Stimulated activated CD4-positive, alpha-beta T cell treated with anti-CD3 and anti-CD28 coated beads, Interleukin-1b, Interleukin-23, amount 100 ng/mL, for 48 hours (primary cell): ENCODE measurements around the gene MIF4GD.
A peak's percentile ranks its signal among the peaks of the same experiment; 100 is the strongest.
"Not testable (repeated sequence)": the region's sequence is repeated elsewhere in the genome, so short reads cannot be mapped to it uniquely, and the experiment has no call there.

Experiments used
- DNase-seq: peaks from one replicate; pipeline ENCODE4 v3.0.0-alpha.2; 2020

MIF4GD gene

GRCh38 chr17:75257228-75257627, 13.8 kb downstream of the MIF4GD start:
- not testable (repeated sequence) for DNase-seq

GRCh38 chr17:75255954-75256698, 14.9 kb downstream of the MIF4GD start:
- DNase-seq: not testable (repeated sequence)

GRCh38 chr17:75252039-75252816, 18.8 kb downstream of the MIF4GD start:
- no peak for DNase-seq

- DNase-seq: peak; percentile 89
These were observed 21.0 kb downstream of the MIF4GD start for GRCh38 chr17:75250009-75250471.

- no peak for DNase-seq
These were observed 21.5 kb downstream of the MIF4GD start for GRCh38 chr17:75249564-75249963.

GRCh38 chr17:75246404-75246803, 24.6 kb downstream of the MIF4GD start:
- DNase-seq: no peak

GRCh38 chr17:75245011-75245410, 26.0 kb downstream of the MIF4GD start:
- DNase-seq: no peak

- DNase-seq: no peak
These were observed 26.7 kb downstream of the MIF4GD start for GRCh38 chr17:75244133-75244866.

GRCh38 chr17:75242461-75243042, 28.5 kb downstream of the MIF4GD start:
- no peak for DNase-seq

GRCh38 chr17:75241996-75242460, 29.0 kb downstream of the MIF4GD start:
- peak; percentile 41 for DNase-seq

GRCh38 chr17:75241502-75241901, 29.5 kb downstream of the MIF4GD start:
- DNase-seq: no peak

GRCh38 chr17:75241143-75241430, 29.9 kb downstream of the MIF4GD start:
- no peak for DNase-seq

GRCh38 chr17:75240394-75241142, 30.5 kb downstream of the MIF4GD start:
- peak; percentile 47 for DNase-seq

GRCh38 chr17:75239778-75240393, 31.1 kb downstream of the MIF4GD start:
- no peak for DNase-seq

- DNase-seq: no peak
These were observed 31.8 kb downstream of the MIF4GD start for GRCh38 chr17:75239214-75239613.

- DNase-seq: peak; percentile 61
These were observed 32.3 kb downstream of the MIF4GD start for GRCh38 chr17:75238684-75239191.

GRCh38 chr17:75238020-75238580, 32.9 kb downstream of the MIF4GD start:
- DNase-seq: no peak

GRCh38 chr17:75237100-75238014, 33.7 kb downstream of the MIF4GD start:
- no peak for DNase-seq

GRCh38 chr17:75232786-75233185, 38.2 kb downstream of the MIF4GD start:
- DNase-seq: no peak
